K562 (cell line): ENCODE data around the gene POU3F1. TPM values are rescaled to one million over a fixed set of nuclear protein-coding genes. Genes with fewer than 3 reads are reported as not detected.
A peak's percentile ranks its signal among the peaks of the same experiment; 100 is the strongest.

Experiments used
- CUX1 ChIP-seq: fragments of 200-800 bp; sonication (Bioruptor generic); IDR thresholded peaks from 2 replicates; pipeline ENCODE4 v1.6.1; 2016; ENCODE audit warnings: missing genetic modification characterization, missing compliant biosample characterization
- ETV6 ChIP-seq, 3 experiments: fragments of 150-350 bp in 1 of 3; sonication (generic) in 1 of 3; formaldehyde crosslinking in 1 of 3; IDR thresholded peaks; 2 replicates each; pipeline versions ENCODE4 v1.6.1 to v1.8.0; 2014 to 2022; ENCODE audit warnings: borderline replicate concordance in 2 of 3, low read depth in 2 of 3, antibody characterized with exemption in 1 of 3, low read length in 1 of 3, mild to moderate bottlenecking in 1 of 3, missing genetic modification reagents in 1 of 3
- FOXJ2 ChIP-seq: fragments of 200-800 bp; sonication (Bioruptor generic); IDR thresholded peaks from 2 replicates; pipeline ENCODE4 v1.6.1; 2016; ENCODE audit warnings: missing genetic modification characterization, missing compliant biosample characterization
- KDM2B ChIP-seq: fragments of 250-450 bp; sonication (Bioruptor Pico); IDR thresholded peaks from 2 replicates; pipeline ENCODE4 v1.8.0; 2021; ENCODE audit warnings: mild to moderate bottlenecking, moderate library complexity
- MED1 ChIP-seq: sonication (generic); formaldehyde crosslinking; IDR thresholded peaks from 2 replicates; pipeline ENCODE4 v1.8.1; 2023; ENCODE audit warnings: missing genetic modification reagents, borderline replicate concordance
- NEUROD1 ChIP-seq: fragments of 150-350 bp; IDR thresholded peaks from 2 replicates; pipeline ENCODE4 v1.6.1; 2014; ENCODE audit warnings: borderline replicate concordance, low read length, low read depth; ENCODE audit not compliant: partially characterized antibody
- NR2C1 ChIP-seq, 2 experiments: fragments of 450-650 bp; IDR thresholded peaks; 2 replicates each; pipeline ENCODE4 v1.6.1; 2017; ENCODE audit warnings: mild to moderate bottlenecking in 2 of 2, antibody characterized with exemption in 1 of 2, inconsistent platforms in 1 of 2, missing compliant biosample characterization in 1 of 2, missing genetic modification characterization in 1 of 2
- NR4A1 ChIP-seq, 2 experiments: fragments of 250-450 bp in 1 of 2; fragments of 450-650 bp in 1 of 2; sonication (Bioruptor Pico) in 1 of 2; IDR thresholded peaks; 2 replicates each; pipeline versions ENCODE4 v1.4.0 to v1.6.1; 2016 to 2020; ENCODE audit warnings: mild to moderate bottlenecking in 2 of 2, missing compliant biosample characterization in 1 of 2, missing genetic modification characterization in 1 of 2, moderate library complexity in 1 of 2
- PHF8 ChIP-seq: fragments of 200-600 bp; sonication (generic); IDR thresholded peaks from 2 replicates; pipeline ENCODE4 v1.6.1; 2012; ENCODE audit warnings: mixed run types, mild to moderate bottlenecking, inconsistent platforms, low read length, moderate library complexity, borderline replicate concordance
- PKNOX1 ChIP-seq: fragments of 450-650 bp; IDR thresholded peaks from 2 replicates; pipeline ENCODE4 v1.6.1; 2016
- RBFOX2 ChIP-seq: fragments of 200-400 bp; formaldehyde crosslinking; IDR thresholded peaks from 2 replicates; pipeline ENCODE4 v1.6.1; 2017; ENCODE audit warnings: low read depth, mild to moderate bottlenecking, low read length, moderate library complexity
- SRSF7 ChIP-seq: fragments of 200-400 bp; formaldehyde crosslinking; optimal IDR thresholded peaks from 2 replicates; pipeline ENCODE3; 2017; ENCODE audit warnings: mild to moderate bottlenecking, low read depth, low read length
- THAP12 ChIP-seq: fragments of 250-450 bp; sonication (Bioruptor Pico); IDR thresholded peaks from 2 replicates; pipeline ENCODE4 v1.9.0; 2021; ENCODE audit warnings: mild to moderate bottlenecking, inconsistent platforms
- ZBTB9 ChIP-seq: fragments of 450-650 bp; formaldehyde crosslinking; IDR thresholded peaks from 2 replicates; pipeline ENCODE4 v1.4.0; 2020; ENCODE audit warnings: mild to moderate bottlenecking, moderate library complexity
- ZNF133 ChIP-seq: fragments of 250-450 bp; sonication (Bioruptor Pico); IDR thresholded peaks from 2 replicates; pipeline ENCODE4 v1.4.0; 2020; ENCODE audit warnings: mild to moderate bottlenecking
- ZNF212 ChIP-seq: fragments of 450-650 bp; formaldehyde crosslinking; IDR thresholded peaks from 2 replicates; pipeline ENCODE4 v1.4.0; 2020; ENCODE audit warnings: mild to moderate bottlenecking
- ZNF668 ChIP-seq: fragments of 250-450 bp; sonication (Bioruptor Pico); IDR thresholded peaks from 2 replicates; pipeline ENCODE4 v1.8.0; 2022; ENCODE audit warnings: mild to moderate bottlenecking, inconsistent platforms
- ZNF785 ChIP-seq: fragments of 250-450 bp; sonication (Bioruptor Pico); IDR thresholded peaks from 2 replicates; pipeline ENCODE4 v1.4.0; 2020; ENCODE audit warnings: mild to moderate bottlenecking
- polyA plus RNA-seq, 8 experiments: library from polyadenylated mRNA; depleted of rRNA in 4 of 8; stranded (reverse) in 5 of 8; unstranded in 3 of 8; fragments of >200 nt; fragmentation: Nextera tagmentation in 2 of 8; fragmentation: Illumina TruSeq in 1 of 8; extraction: Ambion mirVana in 2 of 8; extraction: Trizol in 1 of 8; gene quantifications; 2 replicates each; pipeline versions ENCODE4 v1.2.1 to v1.2.3, GENCODE V29; 2011 to 2014; ENCODE audit warnings: inconsistent platforms in 1 of 8, missing spikeins in 1 of 8
- total RNA-seq, 7 experiments: library from RNA; depleted of rRNA in 6 of 7; stranded (reverse); fragments of >200 nt in 6 of 7; fragmentation: Illumina TruSeq in 2 of 7; extraction: Trizol in 2 of 7; gene quantifications; 2 replicates each; pipeline versions ENCODE4 v1.2.1 to v1.2.3, GENCODE V29; 2011 to 2021; ENCODE audit warnings: low replicate concordance in 1 of 7

Gene POU3F1
- total and polyA plus RNA-seq, 9 of the 15 experiments (the other 6 are each of a cell fraction or from before 2014, with no cell fraction given), result 0.09 TPM; not detected in 8

GRCh38 chr1:38000233-38000528 lies 46.4 kb downstream of the POU3F1 start (continued):
- TF ChIP-seq ZBTB9 (CRISPR knock-in tag), result 0 out of 2 replicates have a peak, but pooled peaks have one; percentile 7
- TF ChIP-seq ETV6 (IDR thresholded peaks at IDR 0.05; ENCODE audit: borderline replicate concordance in 1 of 2, low read depth in 2 of 2, low read length in 1 of 2), result no peak
- TF ChIP-seq ETV6 (CRISPR knock-in tag; IDR thresholded peaks at IDR 0.05; ENCODE audit: borderline replicate concordance), result no peak
- TF ChIP-seq MED1 (CRISPR knock-in tag), result no peak
- TF ChIP-seq PKNOX1, result no peak
- no peak for TF ChIP-seq NR2C1 (IDR thresholded peaks at IDR 0.05)
- TF ChIP-seq NR2C1 (tag; IDR thresholded peaks at IDR 0.05), result no peak
- TF ChIP-seq ZNF668 (CRISPR knock-in tag), result no peak
- TF ChIP-seq NR4A1 (CRISPR knock-in tag; IDR thresholded peaks at IDR 0.05), result no peak
- peak; percentile 33; the same call in 1 of the 2 replicates for TF ChIP-seq NR4A1 (tag; IDR thresholded peaks at IDR 0.05)
- TF ChIP-seq CUX1, result no peak
- no peak for TF ChIP-seq NEUROD1
- TF ChIP-seq RBFOX2, result no peak
- TF ChIP-seq THAP12 (CRISPR knock-in tag), result no peak
- no peak for TF ChIP-seq ZNF212
- TF ChIP-seq SRSF7, result no peak
- TF ChIP-seq PHF8, result no peak
- TF ChIP-seq FOXJ2, result no peak
- TF ChIP-seq ZNF133 (CRISPR knock-in tag), result 0 out of 2 replicates have a peak, but pooled peaks have one; percentile 2
- no peak for TF ChIP-seq KDM2B (CRISPR knock-in tag)
- no peak for TF ChIP-seq ZNF785
